PC-9 (cell line): ENCODE measurements around the gene CLDN20.

Experiments used
- CTCF ChIP-seq: fragments of 200-600 bp; sonication (generic); conservative IDR thresholded peaks from 2 replicates; pipeline ENCODE4 v1.6.1; 2017; ENCODE audit warnings: mixed run types, antibody characterized with exemption, mild to moderate bottlenecking, moderate library complexity
- EZH2 ChIP-seq: fragments of 200-600 bp; sonication (generic); IDR thresholded peaks from 2 replicates; pipeline ENCODE4 v1.8.0; 2017; ENCODE audit warnings: antibody characterized with exemption, low read depth

GRCh38 chr6:155252581-155252980 is 11.2 kb upstream of the CLDN20 start:
- TF ChIP-seq CTCF (no peak), EZH2 (no peak)
